Measurements from ENCODE around the gene GRID1.

GRID1 gene

GRCh38 chr10:86190291-86190690 is 176.3 kb downstream of the GRID1 start:
- no peak for DNase-seq (ENCODE audit: low read depth)
- no peak for TF ChIP-seq CTCF (IDR thresholded peaks at IDR 0.05; ENCODE audit: insufficient read depth, low read depth, low read length, missing control alignments)

GRCh38 chr10:86189891-86190290 is 176.7 kb downstream of the GRID1 start:
- no peak overlapping the region for H3K4me3 ChIP-seq (ENCODE audit: low read length)
- TF ChIP-seq CTCF (IDR thresholded peaks at IDR 0.05; ENCODE audit: insufficient read depth, low read depth, low read length, missing control alignments): no peak
- no peak for DNase-seq (ENCODE audit: low read depth)

More at GRCh38 chr10:86190291-86190690, 176.3 kb downstream of the GRID1 start:
- H3K4me3 ChIP-seq (ENCODE audit: low read length): no peak overlapping the region

GRCh38 chr10:86188796-86189558 is 177.6 kb downstream of the GRID1 start:
- TF ChIP-seq CTCF (IDR thresholded peaks at IDR 0.05; ENCODE audit: insufficient read depth, low read depth, low read length, missing control alignments): no peak
- no peak for DNase-seq (ENCODE audit: low read depth)
- no peak overlapping the region for H3K4me3 ChIP-seq (ENCODE audit: low read length)

GRCh38 chr10:86188326-86188725 is 178.3 kb downstream of the GRID1 start:
- DNase-seq (ENCODE audit: low read depth): no peak
- no peak overlapping the region for H3K4me3 ChIP-seq (ENCODE audit: low read length)
- no peak for TF ChIP-seq CTCF (IDR thresholded peaks at IDR 0.05; ENCODE audit: insufficient read depth, low read depth, low read length, missing control alignments)

- no peak overlapping the region for H3K4me3 ChIP-seq (ENCODE audit: low read length)
- DNase-seq (ENCODE audit: low read depth): no peak
- no peak for TF ChIP-seq CTCF (IDR thresholded peaks at IDR 0.05; ENCODE audit: insufficient read depth, low read depth, low read length, missing control alignments)
Observed at GRCh38 chr10:86187499-86188239, 178.9 kb downstream of the GRID1 start.

GRCh38 chr10:86186633-86187032 is 180.0 kb downstream of the GRID1 start:
- no peak overlapping the region for H3K4me3 ChIP-seq (ENCODE audit: low read length)
- no peak for DNase-seq (ENCODE audit: low read depth)
- TF ChIP-seq CTCF (IDR thresholded peaks at IDR 0.05; ENCODE audit: insufficient read depth, low read depth, low read length, missing control alignments): no peak
